ENCODE results near the gene CERK. TPM values are rescaled to one million over a fixed set of nuclear protein-coding genes. Genes with fewer than 3 reads are reported as not detected.
"Not testable (repeated sequence)": the region's sequence is repeated elsewhere in the genome, so short reads cannot be mapped to it uniquely, and the experiment has no call there.

CERK gene
- total RNA-seq, 1 donor from 2014 or later: 103 TPM

DNA sequence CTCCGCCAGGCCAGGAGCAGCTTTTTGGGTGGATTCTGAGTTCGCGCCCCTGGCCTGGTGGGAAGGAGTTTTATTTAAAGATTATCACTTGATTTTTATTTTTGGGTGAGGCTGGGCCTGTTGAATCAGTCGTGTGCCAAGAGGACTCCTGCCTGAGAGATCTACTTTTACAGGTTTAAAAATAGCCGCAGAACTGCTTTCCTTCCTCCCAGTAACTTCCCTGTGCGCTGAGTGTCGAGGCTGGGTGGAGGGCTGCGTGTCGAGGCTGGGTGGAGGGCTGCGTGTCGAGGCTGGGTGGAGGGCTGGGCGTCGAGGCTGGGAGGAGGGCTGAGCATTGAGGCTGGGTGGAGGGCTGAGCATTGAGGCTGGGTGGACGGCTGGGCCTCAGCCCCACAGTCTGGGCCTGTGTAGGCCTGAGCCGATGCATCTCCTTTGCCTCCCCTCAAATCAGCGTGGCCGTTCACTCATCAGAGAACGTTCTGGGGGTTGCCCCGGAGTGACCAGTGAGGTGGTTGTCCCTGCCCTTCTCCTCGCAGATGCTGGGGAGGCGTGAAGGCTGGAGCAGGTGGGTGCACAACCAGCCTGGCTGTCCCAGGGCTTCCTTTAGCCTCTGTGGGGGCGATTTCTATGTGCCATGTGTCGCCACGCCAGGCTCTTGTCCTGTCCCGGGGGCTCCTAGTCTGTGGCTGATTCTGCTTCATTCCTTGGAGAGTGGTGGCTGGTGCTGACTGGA lies 87.8 kb downstream of the CERK start:
- no peak for DNase-seq (ENCODE audit: low read depth, low spot score)

DNA sequence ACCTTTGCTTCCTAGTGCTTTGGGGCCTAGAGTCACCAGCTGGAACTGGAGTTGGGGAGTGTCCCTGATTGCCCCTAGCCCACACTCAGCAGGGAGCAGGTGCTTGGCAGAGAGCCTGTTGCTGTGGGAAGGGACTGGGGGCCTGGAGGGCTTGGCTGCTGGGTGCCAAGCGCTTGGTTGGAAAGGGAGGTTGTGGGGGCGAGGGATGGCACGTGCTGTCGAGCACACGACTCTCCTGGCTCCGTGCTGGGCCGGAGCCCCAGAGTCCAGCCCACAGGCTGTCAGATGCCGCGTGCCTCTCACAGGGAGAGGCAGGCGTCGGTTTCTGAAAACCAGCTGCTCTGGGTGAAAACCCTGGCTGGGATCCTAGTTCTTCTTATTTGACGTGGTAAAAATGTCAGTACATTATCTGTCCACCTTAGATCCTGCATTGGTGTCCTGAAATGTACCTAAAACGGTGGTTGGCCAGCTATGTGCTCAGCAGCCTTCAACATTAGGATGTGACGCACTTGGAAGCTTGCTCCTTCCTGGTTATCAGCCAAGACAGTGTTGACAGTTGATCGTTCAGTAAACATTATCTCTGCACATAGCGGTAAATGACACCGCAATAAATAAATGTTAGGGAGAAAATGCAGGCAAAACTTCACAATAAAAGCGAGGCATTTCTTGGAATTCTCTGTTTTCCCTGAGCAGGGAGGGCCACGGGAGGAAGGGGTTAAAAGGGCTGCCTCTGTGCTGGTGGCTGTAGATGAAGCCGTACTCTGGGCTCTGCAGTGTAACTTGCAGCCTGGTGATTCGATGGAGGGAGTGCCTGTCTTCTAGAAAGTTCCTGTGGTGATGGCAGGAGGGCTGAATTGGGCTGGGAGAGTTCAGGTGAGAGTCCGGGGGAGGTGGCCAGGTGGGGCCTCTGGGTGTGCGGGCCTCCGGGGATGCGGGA lies 88.6 kb downstream of the CERK start:
- DNase-seq (ENCODE audit: low read depth, low spot score): no peak

DNA sequence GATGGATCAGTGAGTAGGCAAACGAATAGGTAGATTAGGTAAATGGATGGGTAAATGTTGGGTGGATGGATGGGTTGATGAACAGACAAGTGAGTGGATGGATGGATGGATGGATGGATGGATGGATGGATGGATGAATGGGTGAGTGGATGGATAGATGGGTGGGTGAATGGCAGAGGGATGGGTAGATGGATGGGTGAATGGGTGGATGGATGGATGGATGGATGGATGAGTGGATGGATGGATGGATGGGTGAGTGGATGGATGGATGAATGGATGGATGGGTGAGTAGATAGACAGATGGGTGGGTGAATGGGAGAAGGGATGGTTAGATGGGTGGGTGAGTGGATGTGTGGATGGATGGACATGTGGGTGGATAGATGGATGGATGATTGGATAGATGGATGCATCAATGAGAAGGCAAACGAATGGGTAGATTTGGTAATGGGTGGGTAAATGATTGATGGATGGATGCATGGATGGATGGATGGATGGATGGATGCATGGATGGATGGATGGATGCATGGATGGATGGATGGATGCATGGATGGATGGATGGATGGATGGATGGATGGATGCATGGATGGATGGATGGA lies 89.7 kb downstream of the CERK start:
- not testable (repeated sequence) for DNase-seq (ENCODE audit: low read depth, low spot score)

DNA sequence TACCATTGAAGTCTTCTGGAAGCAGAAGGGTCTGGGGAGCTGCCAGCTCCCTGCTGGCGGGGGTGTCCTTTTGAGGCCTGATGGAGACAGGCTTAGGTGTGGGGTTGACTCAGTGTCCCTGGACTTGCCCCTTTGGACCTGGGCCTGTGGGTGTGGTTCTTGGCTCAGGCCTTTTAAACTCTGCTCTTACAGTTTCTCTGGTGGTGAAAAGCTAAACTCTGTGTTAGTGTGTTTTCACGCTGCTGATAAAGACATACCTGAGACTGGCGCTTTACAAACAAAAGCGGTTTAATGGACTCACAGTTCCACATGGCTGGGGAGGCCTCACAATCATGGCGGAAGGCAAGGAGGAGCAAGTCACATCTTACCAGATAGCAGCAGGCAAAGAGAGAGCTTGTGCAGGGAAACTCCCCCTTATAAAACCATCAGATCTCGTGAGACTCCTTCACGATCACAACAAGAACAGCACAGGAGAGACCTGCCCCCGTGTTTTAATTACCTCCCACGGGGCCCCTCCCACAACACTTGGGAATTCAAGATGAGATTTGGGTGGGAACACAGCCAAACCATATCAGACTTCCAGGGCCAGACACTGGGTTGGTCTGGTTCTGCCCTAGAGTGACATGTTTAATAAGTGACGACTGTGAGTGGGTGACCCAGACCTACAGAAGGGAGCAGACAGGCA lies 91.4 kb downstream of the CERK start:
- DNase-seq (ENCODE audit: low read depth, low spot score): no peak

DNA sequence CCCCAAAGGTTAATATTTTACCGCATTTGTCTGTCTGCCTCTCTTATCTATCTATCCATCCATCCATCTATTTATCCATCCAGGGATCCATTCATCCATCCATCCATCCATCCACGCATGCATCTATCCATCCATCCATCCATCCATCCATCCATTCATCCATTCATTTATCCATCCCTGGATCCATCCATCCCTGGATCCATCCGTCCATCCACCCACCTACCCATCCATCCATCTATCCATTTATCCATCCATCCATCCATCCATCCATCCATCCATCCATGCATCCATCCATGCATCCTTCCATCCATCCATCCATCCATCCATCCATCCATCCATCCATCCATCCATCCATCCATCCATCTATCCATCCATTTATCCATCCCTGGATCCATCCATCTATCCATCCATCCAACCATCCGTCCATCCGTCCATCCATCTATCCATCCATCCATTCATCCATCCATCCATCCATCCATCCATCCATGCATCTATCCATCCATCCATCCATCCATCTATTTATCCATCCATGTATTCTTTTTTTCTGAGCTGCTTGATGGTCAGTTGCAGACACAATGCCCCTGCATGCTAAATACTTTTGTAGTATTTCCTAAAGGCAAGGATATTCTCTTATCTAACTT lies 95.1 kb downstream of the CERK start:
- DNase-seq (ENCODE audit: low read depth, low spot score): not testable (repeated sequence)

DNA sequence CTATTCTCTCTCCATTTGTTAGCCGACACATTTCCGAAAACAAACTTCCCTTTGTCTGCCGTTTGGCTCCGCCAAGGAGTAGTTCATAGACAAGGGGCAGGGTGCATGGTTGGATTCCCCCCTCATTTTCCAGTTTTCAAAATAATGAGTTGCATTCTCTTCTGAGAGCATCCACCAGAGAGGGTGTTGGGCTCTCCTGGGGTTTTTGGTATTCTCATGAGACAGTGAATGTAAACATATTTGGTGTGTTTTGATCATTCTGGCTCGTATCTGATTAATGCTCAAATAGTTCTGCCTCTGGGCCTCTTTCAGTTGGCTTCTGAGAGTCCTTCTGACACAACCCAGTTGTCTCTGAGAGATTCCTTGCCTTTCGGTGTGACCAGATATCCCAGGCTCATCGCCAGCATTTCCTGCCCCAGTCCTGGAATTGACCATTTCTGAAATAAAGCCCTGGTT lies 96.2 kb downstream of the CERK start:
- no peak for DNase-seq (ENCODE audit: low read depth, low spot score)

DNA sequence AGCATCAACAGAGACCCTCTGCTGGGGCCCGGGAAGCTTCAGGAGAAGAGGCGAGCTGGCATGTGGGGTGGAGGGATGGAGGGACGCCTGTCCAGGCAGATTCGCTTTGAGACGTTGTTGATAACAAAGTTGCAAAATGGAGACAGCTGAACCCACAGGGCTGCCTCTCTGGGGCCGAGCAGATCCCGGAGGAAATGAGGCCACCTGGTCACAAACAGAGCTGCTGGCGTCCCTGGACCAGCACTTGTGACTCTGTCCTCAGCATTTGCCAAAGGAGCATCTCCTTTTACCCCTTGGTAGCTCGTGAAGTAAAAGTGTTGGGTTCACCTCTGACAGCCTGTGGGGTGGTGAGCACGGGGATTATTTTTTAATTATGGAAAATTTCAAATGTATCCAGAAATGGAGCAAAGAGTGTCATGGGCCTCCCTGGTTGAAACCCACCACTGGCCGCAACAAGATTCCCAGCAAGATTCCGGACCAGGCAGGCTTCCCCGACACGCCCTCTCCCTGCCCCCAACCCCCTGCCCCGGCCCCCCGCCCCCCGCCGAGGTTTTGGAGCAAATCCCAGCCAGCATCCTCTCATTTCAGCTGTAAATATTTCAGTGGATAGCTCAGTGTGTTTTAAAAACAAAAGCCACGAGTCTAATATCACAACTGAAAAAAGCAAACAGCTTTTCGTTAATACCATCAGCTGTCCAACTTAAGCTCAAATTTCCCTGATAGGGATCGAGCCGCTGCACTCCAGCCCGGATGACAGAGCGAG lies 97.6 kb downstream of the CERK start:
- DNase-seq (ENCODE audit: low read depth, low spot score): no peak

DNA sequence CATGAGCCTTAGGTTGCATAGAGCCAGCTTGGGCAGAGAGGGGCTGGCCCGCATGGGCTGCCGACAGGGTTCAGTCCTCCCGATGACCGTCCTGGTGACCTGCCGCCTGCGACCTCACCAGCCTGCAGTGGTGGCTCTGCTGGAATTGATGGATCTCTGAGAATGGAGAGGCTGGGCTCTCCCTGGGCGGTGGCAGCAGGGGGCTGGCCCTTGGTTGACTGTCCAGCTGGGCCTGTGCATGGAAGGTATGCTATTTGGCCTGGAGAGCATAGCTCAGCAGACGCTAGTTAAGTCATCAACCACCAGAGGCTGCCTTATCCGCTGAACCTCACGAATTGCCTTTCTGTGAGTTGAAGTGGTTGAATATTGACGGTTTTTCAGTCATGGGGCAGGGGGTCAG lies 98.2 kb downstream of the CERK start:
- no peak for DNase-seq (ENCODE audit: low read depth, low spot score)

DNA sequence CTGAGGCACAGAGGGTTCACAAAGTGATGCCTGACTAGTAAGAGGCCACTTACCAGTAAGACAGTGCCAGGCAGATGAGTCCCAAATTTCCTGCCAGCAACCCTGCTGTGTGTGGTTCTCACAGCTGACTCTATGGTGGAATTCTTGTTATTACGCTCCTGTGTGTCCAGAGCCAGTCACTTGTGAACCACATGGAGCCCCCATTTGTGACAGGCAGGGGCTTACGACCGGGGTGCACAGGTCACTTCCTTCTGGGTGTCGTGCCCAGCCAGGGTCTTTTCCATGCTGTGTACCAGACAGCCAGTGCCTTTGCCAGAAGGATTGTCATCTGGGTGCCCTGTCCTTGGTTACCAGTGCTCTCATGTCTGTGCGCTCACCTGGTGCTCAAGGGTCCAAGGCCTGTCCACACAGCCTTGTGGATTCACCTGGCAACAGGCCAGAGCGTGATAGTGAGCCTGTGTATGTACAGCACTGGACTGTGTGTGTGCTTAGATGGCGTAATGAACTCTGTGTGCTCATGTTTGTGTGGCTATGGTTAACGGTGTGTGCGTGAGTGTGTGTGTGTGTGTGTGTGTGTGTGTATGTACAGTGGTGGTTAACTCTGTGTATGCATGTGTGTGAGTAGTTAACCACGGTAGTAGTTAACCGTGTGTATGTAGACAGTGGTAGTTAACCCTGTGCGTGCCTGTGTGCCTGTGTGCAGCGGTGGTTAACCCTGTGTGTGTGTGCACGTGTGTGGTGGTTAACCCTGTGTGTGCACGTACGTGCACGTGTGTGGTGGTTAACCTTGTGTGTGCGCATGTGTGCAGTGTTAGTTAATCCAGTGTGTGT lies 99.2 kb downstream of the CERK start:
- no peak for DNase-seq (ENCODE audit: low read depth, low spot score)

DNA sequence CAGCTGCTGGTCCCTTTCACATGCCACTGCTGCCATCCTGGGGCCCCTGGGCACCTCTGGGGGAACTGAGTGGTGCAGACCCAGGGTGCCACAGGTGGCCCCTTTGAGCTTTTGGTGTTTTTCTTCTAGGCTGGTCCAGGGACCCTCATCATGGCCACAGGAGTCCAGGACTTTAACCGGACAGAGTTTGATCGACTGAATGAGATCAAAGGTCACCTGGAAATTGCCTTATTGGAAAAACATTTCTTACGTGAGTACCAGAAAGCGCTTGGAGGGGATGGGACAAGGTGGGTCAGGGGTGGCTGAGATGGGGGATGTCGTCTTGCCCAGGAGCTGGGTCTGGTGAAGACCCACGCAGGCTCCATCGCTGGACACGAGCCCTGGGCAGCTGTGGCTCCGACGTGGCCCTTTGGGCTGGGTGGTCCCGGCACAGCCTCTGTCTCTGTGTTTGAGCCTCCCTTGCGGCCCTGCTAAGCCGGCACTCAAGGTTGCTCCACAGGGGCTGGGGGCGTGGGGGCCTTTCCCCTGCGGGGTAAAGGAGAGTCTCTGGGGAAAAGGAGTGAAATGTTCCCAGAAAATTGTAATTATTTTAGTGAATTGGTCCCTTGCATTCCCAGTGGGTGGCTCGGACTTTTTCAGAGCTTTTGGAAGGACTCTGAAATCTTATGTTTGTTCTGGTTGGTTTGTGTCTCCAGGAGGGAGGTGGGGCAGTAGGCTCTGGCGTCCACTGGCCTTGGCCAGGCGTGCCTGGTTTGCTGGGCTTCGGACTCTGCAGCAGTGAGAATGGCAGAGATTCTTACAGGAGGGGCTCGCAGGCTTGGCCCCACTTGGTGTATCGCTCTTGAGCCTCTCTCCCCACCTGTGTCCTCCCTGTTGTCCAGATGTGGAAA lies 100.1 kb downstream of the CERK start:
- DNase-seq (ENCODE audit: low read depth, low spot score): no peak

DNA sequence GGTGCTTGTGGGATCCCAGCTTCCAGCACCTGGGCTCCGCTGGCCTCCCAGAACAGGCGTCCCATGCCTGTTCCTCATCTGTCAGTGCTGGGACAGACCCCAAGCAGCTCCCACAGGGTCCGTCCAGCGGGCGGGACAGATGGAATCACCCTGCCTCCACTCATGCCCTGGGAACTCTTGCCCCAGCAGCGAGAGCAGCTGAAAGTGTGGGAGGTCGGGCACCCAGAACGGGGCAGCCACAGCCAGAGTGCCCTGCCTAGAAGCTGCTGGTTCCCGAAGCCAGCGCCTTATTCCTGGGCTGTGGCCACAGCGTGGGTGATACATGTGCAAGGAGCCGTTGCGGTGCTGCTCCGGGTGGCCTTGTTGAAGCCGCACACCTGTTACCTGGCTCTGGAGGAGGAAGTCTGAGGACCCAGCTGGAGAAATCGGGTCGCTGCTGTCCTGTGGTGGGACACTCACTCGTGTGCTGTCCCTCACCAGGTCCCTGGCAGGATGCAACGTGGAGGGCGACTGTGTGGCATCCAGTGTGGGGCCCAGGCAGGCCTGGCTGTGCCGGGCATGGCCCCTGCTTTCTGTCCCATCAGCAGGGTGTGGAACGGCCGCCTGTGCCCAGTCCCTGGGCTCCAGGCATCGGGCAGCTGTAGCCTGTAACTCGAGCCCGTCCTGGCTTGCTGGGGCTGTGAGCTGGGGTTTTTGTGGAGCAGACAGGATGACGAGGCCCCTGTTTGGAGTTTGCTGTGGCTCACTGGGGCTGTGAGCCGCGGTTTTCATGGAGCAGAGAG lies 101.6 kb downstream of the CERK start:
- no peak for DNase-seq (ENCODE audit: low read depth, low spot score)

DNA sequence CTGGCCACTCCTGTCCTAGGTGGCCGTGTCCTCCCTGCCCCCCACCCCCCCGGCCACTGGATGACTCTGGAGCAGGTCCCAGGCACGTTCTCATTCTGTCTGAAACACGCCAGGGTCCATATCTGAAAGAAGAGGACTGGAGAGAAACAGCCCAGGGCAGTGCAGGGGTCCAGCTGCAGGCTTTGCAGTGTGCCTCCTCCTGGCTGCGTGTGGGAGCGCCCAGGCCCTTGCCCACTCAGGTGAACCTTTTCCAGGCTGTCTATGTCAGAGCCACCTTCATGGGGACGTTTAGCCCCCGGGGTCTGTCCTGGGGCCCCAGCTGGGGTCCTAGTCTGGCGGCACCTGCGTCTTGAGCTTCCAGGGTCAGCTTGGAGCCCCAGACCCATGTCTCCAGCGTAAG lies 102.3 kb downstream of the CERK start:
- no peak for DNase-seq (ENCODE audit: low read depth, low spot score)

DNA sequence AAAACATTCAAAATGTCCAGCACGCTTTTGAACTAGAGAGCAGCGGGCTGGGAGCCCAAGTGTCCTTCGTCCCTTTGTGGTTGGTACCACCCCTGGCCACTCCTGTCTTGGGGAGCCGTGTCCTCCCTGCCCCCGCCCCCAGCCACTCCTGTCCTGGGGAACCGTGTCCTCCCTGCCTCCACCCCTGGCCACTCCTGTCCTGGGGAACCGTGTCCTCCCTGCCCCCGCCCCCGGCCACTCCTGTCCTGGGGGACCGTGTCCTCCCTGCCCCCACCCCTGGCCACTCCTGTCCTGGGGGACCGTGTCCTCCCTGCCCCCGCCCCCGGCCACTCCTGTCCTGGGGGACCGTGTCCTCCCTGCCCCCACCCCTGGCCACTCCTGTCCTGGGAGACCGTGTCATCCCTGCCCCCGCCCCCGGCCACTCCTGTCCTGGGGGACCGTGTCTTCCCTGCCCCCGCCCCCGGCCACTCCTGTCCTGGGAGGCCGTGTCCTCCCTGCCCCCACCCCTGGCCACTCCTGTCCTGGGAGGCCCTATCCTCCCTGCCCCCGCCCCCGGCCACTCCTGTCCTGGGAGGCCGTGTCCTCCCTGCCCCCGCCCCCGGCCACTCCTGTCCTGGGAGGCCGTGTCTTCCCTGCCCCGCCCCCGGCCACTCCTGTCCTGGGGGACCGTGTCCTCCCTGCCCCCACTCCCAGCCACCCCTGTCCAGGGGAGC lies 102.9 kb downstream of the CERK start:
- not testable (repeated sequence) for DNase-seq (ENCODE audit: low read depth, low spot score)
